Esophagus muscularis mucosa (tissue), 4 donors: Measurements from ENCODE around the gene ORMDL1. TPM values are rescaled to one million over a fixed set of nuclear protein-coding genes. Genes with fewer than 3 reads are reported as not detected.
A peak's percentile ranks its signal among the peaks of the same experiment; 100 is the strongest.

Source experiments
- DNase-seq: peaks from one replicate; pipeline ENCODE4 v3.0.0-alpha.2; 2017; ENCODE audit errors: extremely low spot score
- H3K27ac ChIP-seq, 4 donors: fragments of 200-600 bp; sonication (generic); replicated peaks in 1 of 4; 1 replicate in 3 of 4; 2 replicates in 1 of 4; pipeline ENCODE4 v1.5.1; 2016 to 2019; ENCODE audit warnings: mild to moderate bottlenecking in 1 of 4
- H3K27me3 ChIP-seq, 4 donors: fragments of 200-600 bp; sonication (generic); one replicate each; pipeline versions ENCODE4 v1.5.1 to v1.6.0; 2016 to 2019
- H3K36me3 ChIP-seq, 4 donors: fragments of 200-600 bp; sonication (generic); one replicate each; pipeline ENCODE4 v1.5.1; 2016 to 2019
- H3K4me1 ChIP-seq, 4 donors: fragments of 200-600 bp; sonication (generic); one replicate each; pipeline ENCODE4 v1.5.1; 2016 to 2019
- H3K4me3 ChIP-seq, 4 donors: fragments of 200-600 bp; sonication (generic); 1 replicate in 2 of 4; 2 replicates in 2 of 4; pipeline ENCODE4 v1.5.1; 2016 to 2019; ENCODE audit warnings: mild to moderate bottlenecking in 4 of 4, moderate library complexity in 1 of 4
- H3K9me3 ChIP-seq, 4 donors: fragments of 200-600 bp; sonication (generic); 1 replicate in 3 of 4; 2 replicates in 1 of 4; pipeline ENCODE4 v1.5.1; 2016 to 2019
- CTCF ChIP-seq, 3 experiments: fragments of 200-600 bp in 2 of 3; fragments of 450-650 bp in 1 of 3; sonication (generic) in 2 of 3; IDR thresholded peaks; one replicate each; pipeline ENCODE4 v1.5.1; 2017 to 2019; ENCODE audit warnings: antibody characterized with exemption in 3 of 3, mild to moderate bottlenecking in 2 of 3, moderate library complexity in 1 of 3
- EP300 ChIP-seq: sonication (generic); formaldehyde crosslinking; IDR thresholded peaks from one replicate; pipeline ENCODE4 v1.6.1; 2017; ENCODE audit warnings: antibody characterized with exemption
- POLR2A ChIP-seq: fragments of 450-650 bp; IDR thresholded peaks from one replicate; pipeline ENCODE4 v1.6.1; 2017; ENCODE audit warnings: antibody characterized with exemption, moderate library complexity, mild to moderate bottlenecking, low read depth
- POLR2AphosphoS5 ChIP-seq, 2 donors: sonication (generic); formaldehyde crosslinking; IDR thresholded peaks; one replicate each; pipeline ENCODE4 v1.6.1; 2017; ENCODE audit warnings: antibody characterized with exemption in 2 of 2
- WGBS: methylation state at CpG from one replicate; pipeline ENCODE4 v1.1.5; 2018; 5-methylcytosine and 5-hydroxymethylcytosine counted together
- intact Hi-C: fragments of 100-400 bp; cut with DNase I; formaldehyde crosslinking; loops from one replicate; pipeline ENCODE4 v1.15.1; 2023
- total RNA-seq, 4 donors: library from RNA; depleted of rRNA; stranded (reverse); fragments of >200 nt; gene quantifications; one replicate each; pipeline versions ENCODE4 v1.1.0 to v1.2.1, GENCODE V29; 2016

ORMDL1 gene
- 10 to 100 TPM; 25.4 to 60.2 (median 35.2) TPM for total RNA-seq

GRCh38 chr2:189783927-189784867 is at the start of gene ORMDL1, which contains the start of gene PMS1:
ORMDL1 (minus strand) TSS chr2:189784339; CDS start chr2:189782595, 1,744 bp downstream.
PMS1 (plus strand) TSS chr2:189784450; CDS start chr2:189791810, 7,360 bp downstream.
- intact Hi-C loops = loop anchor here (5.0 kb wide), 1 partner anchor 122 kb away; the partner anchor contains the start of gene ASNSD1
- Histone ChIP-seq H3K4me3 (peak within 1 kb of the TSS; percentile 70 to 87 (median 76)), H3K27me3 (no peaks in the 10 kb centered on the region), H3K36me3 (peaks cover 8 to 38% (median 17%) of the 10 kb centered on the region in 4 donors), H3K4me1 (peaks cover 23 to 55% (median 50%) of the 10 kb centered on the region in 4 donors), H3K27ac (peak within 1 kb of the TSS; percentile 92 to 98 (median 93)), H3K9me3 (no peaks in the 10 kb centered on the region)
- WGBS = 0% methylated on average over 41 of the region's 96 CpGs
- DNase-seq = peak; percentile 97
- no peak for TF ChIP-seq EP300
- TF ChIP-seq POLR2A = peak; percentile 60
- peak in 1 of 3 experiments; percentile 16 for TF ChIP-seq CTCF (IDR thresholded peaks at IDR 0.05)
- peak; percentile 92 to 97 for TF ChIP-seq POLR2AphosphoS5 (IDR thresholded peaks at IDR 0.05)

- 96% methylated on average over 1 of the region's 1 CpG for WGBS
Measured at GRCh38 chr2:189830510-189830909, 46.4 kb upstream of the ORMDL1 start.

GRCh38 chr2:189829102-189829833 is 45.1 kb upstream of the ORMDL1 start:
- no peak overlapping the region for H3K4me3 ChIP-seq
- peaks cover 0 to 12% (median 6%) of the 10 kb centered on the region in 4 donors for H3K4me1 ChIP-seq
- WGBS = 92% methylated on average over 4 of the region's 4 CpGs
- no peaks in the 10 kb centered on the region for H3K9me3 ChIP-seq
- no peak overlapping the region for H3K27ac ChIP-seq
- H3K36me3 ChIP-seq = no peaks in the 10 kb centered on the region
- intact Hi-C loops = no loop called here
- DNase-seq = no peak
- TF ChIP-seq CTCF (IDR thresholded peaks at IDR 0.05) (no peak), POLR2AphosphoS5 (IDR thresholded peaks at IDR 0.05) (no peak), EP300 (no peak), POLR2A (no peak)
- no peaks in the 10 kb centered on the region for H3K27me3 ChIP-seq

More at GRCh38 chr2:189830510-189830909, 46.4 kb upstream of the ORMDL1 start:
- Histone ChIP-seq H3K4me3 (no peak overlapping the region), H3K27ac (no peak overlapping the region), H3K27me3 (no peaks in the 10 kb centered on the region), H3K9me3 (no peaks in the 10 kb centered on the region), H3K36me3 (no peaks in the 10 kb centered on the region), H3K4me1 (peaks cover 0 to 4% (median under 1%) of the 10 kb centered on the region in 4 donors)
- DNase-seq = no peak
- TF ChIP-seq CTCF (IDR thresholded peaks at IDR 0.05) (no peak), POLR2A (no peak), EP300 (no peak), POLR2AphosphoS5 (IDR thresholded peaks at IDR 0.05) (no peak)
- intact Hi-C loops = no loop called here

- DNase-seq = no peak
- H3K27ac ChIP-seq = no peak overlapping the region
- H3K4me1 ChIP-seq = peaks cover 0 to 12% (median 6%) of the 10 kb centered on the region in 4 donors
- H3K27me3 ChIP-seq = no peaks in the 10 kb centered on the region
- no peak for TF ChIP-seq POLR2AphosphoS5 (IDR thresholded peaks at IDR 0.05)
- TF ChIP-seq CTCF (IDR thresholded peaks at IDR 0.05) = no peak
- TF ChIP-seq EP300 = no peak
- TF ChIP-seq POLR2A = no peak
- intact Hi-C loops = no loop called here
- H3K36me3 ChIP-seq = peaks cover 0 to 8% (median 2%) of the 10 kb centered on the region in 4 donors
- no peaks in the 10 kb centered on the region for H3K9me3 ChIP-seq
- WGBS = 97% methylated on average over 5 of the region's 5 CpGs
- no peak overlapping the region for H3K4me3 ChIP-seq
Measured at GRCh38 chr2:189826039-189826438, 41.9 kb upstream of the ORMDL1 start.
